ENCODE measurements around the gene TAS1R1.
A peak's percentile ranks its signal among the peaks of the same experiment; 100 is the strongest.
"Not testable (repeated sequence)": the region's sequence is repeated elsewhere in the genome, so short reads cannot be mapped to it uniquely, and the experiment has no call there.

TAS1R1 gene

GRCh38 chr1:6554031-6554906 lies 838 bp upstream of the TAS1R1 start, which contains the start of gene NOL9:
Gene NOL9, minus strand, starts transcription at chr1:6554513. Its CDS starts 11 bp downstream, at chr1:6554502.
- peak within 1 kb of the TSS; percentile 94 for H3K4me3 ChIP-seq (ENCODE audit: low read length)
- peak; percentile 87 for TF ChIP-seq CTCF (conservative IDR thresholded peaks at IDR 0.05; ENCODE audit: low read depth, low read length)
- DNase-seq (ENCODE audit: low read depth), result peak; percentile 56

GRCh38 chr1:6557597-6557996 lies 2.5 kb downstream of the TAS1R1 start:
- DNase-seq (ENCODE audit: low read depth), result no peak
- H3K4me3 ChIP-seq (ENCODE audit: low read length), result no peak overlapping the region
- no peak for TF ChIP-seq CTCF (conservative IDR thresholded peaks at IDR 0.05; ENCODE audit: low read depth, low read length)

- not testable (repeated sequence) for DNase-seq (ENCODE audit: low read depth); H3K4me3 ChIP-seq (ENCODE audit: low read length)
Measured at GRCh38 chr1:6559161-6559560, 4.1 kb downstream of the TAS1R1 start.

- no peak overlapping the region for H3K4me3 ChIP-seq (ENCODE audit: low read length)
- no peak for TF ChIP-seq CTCF (conservative IDR thresholded peaks at IDR 0.05; ENCODE audit: low read depth, low read length)
- no peak for DNase-seq (ENCODE audit: low read depth)
Measured at GRCh38 chr1:6560267-6560666, 5.2 kb downstream of the TAS1R1 start.

GRCh38 chr1:6569033-6569432 lies 13.9 kb downstream of the TAS1R1 start:
- no peak for DNase-seq (ENCODE audit: low read depth)

GRCh38 chr1:6570100-6570499 lies 15.0 kb downstream of the TAS1R1 start:
- H3K4me3 ChIP-seq (ENCODE audit: low read length), result no peak overlapping the region
- TF ChIP-seq CTCF (conservative IDR thresholded peaks at IDR 0.05; ENCODE audit: low read depth, low read length), result no peak
- no peak for DNase-seq (ENCODE audit: low read depth)

More at GRCh38 chr1:6569033-6569432, 13.9 kb downstream of the TAS1R1 start:
- H3K4me3 ChIP-seq (ENCODE audit: low read length), result no peak overlapping the region
- no peak for TF ChIP-seq CTCF (conservative IDR thresholded peaks at IDR 0.05; ENCODE audit: low read depth, low read length)

GRCh38 chr1:6570987-6571386 lies 15.9 kb downstream of the TAS1R1 start:
- no peak for DNase-seq (ENCODE audit: low read depth)
- TF ChIP-seq CTCF (conservative IDR thresholded peaks at IDR 0.05; ENCODE audit: low read depth, low read length), result no peak
- H3K4me3 ChIP-seq (ENCODE audit: low read length), result no peak overlapping the region

All from retinal pigment epithelial cell (primary cell).